ENCODE measurements around the gene ZNF454.

Gene ZNF454

DNA sequence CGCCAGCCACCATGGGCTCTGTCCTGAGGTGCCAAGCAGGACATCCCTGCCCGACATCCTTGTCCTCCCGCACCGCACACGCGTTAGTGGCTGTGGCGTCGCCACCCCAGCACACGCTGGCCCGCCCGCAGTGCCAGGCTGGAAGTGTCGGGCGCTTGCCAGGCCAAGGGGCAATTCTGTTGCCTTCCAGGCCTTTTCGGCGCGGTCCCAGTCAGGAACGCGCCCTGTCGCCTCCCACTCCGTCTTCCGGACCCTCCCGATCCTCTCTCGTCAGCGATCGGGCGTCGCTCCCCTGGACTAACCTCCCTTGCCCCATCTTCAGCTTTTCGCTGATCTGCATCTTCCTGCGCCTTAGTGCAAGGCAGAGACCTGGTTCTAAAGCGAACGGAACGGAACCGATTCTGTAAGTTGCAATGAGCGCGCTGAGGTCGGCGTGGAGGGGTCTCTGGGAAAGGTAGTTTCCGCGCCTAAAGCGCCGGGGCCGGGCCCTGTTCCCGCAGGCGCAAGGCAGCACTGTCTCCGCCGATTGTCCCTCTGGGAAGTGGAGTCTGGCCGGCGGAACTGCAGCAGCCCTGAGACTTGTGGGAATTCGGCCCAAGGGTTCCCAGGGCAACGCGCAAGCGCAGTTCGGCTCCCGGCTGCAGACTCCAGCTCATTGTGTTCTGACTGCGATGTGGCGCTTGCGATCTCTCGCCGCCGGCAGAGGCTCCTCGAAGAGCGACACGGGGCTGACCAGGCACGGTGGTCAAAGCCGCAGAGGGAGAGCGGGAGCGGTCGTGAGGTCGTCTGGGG is at the start of gene ZNF454:
TSS of gene ZNF454 (plus strand) at position 630 of the 792 bp plus-strand sequence. CDS start 1,594 bp downstream, outside the sequence.
- DNase-seq: no peak

DNA sequence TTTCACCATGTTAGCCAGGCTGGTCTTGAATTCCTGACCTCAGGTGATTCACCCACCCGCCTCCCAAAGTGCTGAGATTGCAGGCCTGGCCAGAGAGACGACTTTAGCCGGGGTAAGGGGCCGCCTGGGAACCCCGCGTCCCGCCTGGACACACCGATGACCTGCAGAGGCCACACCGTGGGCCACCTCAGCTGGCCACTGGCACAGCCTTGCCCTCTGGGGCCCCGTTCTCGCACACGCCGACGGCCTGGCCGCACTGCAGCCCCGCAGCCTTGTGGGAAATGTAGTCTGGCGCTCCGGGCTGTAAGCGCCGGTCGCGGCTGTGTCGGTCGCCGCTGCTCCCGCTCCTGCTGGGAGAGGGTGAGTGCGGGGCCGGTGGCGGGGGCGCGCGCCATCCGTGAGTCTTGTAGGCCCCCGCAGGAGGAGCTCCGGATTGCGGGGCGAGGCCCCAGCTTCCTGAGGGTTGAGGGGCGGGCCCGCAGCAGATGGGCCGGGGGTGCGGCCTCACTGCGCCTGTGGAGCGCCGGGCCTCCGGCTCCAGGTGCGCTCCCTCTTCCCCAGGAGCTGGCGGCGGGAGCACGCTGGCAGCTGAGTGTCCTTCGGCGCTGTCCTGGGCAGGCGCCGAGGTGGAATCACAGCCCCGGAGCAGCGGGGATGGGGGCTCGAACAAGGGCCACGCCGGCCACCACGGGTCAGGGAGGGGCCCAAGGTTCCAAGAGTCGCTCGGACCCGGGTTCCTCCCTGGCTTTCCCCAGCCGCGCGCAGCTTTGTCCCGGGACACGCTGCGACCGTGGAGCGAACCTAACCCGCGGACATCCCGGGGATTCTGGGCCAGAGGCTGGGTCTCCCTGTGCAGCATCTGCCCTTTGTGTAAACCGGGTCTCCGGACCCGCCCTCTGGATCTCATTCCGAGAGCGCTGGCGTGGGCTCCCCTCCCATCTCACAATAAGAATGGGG is 45.1 kb upstream of the ZNF454 start, which contains the start of gene ZFP2:
TSS of gene ZFP2 (plus strand) at position 299 of the 957 bp plus-strand sequence. CDS start 35,401 bp downstream, outside the sequence.
- DNase-seq: peak; percentile 5

DNA sequence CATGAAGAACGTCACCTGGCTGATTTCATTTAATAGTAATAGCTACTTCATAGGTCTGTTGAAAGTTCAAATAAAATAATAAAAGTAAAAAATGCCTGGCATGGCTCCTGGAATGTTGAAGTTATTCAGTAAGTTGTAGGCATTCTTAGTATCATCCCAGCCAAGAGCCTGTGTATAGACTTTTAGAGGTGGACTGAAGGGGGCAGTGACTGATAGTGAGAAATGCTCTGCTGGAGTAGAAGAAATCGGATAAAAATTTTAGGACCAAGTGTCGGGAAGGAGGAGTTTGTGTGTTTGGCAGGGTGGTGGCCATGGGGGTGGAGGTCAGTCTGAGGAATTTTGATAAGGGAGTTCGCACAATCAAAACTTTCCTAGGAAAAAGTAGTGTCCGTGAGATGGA is 41.7 kb upstream of the ZNF454 start:
- no peak for DNase-seq

DNA sequence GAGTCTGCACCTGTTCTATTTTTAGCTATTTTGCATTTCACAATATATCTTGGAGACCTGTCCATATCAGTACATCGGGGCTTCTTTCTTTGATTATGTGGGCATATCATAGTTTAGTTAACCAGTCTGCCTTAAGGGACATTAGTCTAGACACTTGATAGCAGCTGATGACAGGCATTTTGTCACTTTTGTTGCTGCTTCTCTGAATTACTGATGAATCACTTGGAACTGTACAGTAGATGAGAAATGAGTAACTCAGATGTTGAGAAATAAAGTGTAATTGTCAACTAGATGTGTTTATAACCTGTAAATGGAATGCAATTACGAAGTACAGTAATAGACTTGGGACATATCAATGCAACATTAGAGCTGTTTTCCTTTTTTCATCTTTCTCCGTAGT is 38.1 kb upstream of the ZNF454 start:
- DNase-seq: no peak

DNA sequence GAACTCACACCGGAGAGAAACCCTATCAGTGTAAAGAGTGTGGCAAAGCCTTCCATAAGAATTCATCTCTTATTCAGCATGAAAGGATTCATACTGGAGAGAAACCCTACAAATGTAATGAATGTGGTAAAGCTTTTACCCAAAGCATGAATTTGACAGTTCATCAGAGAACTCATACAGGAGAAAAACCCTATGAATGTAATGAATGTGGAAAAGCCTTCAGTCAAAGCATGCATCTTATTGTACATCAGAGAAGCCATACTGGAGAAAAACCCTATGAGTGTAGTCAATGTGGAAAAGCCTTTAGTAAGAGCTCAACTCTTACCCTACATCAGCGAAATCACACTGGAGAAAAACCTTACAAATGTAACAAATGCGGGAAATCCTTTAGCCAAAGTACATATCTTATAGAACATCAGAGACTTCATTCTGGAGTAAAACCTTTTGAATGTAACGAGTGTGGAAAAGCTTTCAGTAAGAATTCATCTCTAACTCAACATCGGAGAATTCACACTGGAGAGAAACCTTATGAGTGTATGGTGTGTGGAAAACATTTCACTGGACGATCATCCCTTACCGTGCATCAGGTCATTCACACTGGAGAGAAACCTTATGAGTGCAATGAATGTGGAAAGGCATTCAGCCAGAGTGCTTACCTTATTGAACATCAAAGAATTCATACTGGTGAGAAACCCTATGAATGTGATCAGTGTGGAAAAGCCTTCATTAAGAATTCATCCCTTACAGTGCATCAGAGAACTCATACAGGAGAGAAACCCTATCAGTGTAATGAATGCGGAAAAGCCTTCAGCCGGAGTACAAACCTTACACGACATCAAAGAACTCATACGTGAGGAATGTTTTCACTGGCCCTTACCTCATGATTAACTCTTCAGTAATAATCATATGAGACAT is 8.9 kb upstream of the ZNF454 start:
- no peak for DNase-seq

DNA sequence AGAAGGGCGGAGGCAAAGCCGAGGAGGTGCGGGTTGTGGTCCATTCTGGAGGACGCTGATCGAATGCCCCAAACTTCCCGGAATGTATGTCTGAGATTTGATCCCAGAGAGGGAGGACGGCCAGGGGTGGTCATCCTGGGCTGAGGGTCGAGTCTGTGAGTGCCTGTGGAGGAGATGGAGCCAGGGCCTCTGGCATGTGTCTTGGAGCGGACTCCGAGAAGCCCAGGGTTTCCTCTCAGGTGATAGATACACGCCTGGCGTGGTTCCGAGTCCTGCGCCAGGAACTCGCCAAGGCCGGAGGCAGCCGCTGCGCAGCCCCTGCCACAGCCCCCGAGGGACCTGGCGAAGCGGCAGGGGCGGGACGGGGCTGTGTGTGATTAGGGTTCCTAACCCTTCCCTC is 363 bp downstream of the ZNF454 start:
- DNase-seq: no peak

DNA sequence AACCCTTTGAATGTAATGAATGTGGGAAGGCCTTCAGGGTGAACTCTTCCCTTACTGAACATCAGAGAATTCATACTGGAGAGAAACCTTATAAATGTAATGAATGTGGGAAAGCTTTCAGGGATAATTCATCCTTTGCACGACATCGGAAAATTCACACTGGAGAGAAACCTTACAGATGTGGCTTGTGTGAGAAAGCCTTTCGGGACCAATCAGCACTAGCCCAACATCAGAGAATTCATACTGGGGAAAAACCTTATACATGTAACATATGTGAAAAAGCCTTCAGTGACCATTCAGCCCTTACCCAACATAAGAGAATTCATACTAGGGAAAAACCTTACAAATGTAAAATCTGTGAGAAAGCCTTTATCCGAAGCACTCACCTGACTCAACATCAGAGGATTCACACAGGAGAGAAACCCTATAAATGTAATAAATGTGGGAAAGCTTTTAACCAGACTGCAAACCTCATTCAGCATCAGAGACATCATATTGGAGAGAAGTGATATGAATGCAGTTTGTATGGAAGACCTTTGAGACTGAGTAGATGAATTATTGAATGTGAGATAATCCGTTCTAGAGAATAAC is 24.6 kb downstream of the ZNF454 start:
- no peak for DNase-seq

DNA sequence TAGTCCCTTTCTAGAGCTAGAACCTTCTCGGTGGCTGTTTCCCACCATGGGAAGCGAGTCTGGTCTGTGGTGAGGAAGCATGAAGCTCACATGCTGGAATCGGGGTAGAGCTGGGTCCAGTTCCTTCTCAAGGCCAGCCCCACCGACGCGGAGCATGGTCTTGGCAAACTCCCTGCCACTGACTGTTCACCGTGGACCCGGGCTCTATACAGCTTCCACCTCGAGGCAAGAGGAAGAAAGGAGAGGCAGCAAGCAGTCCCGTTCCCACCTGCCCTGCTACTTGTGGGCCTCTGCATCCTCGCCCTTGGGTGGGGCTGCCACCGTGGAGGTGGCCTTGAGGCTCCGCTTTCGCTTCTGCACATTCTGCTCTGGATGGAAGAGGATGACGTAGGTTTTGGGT is 40.4 kb downstream of the ZNF454 start:
- no peak for DNase-seq

DNA sequence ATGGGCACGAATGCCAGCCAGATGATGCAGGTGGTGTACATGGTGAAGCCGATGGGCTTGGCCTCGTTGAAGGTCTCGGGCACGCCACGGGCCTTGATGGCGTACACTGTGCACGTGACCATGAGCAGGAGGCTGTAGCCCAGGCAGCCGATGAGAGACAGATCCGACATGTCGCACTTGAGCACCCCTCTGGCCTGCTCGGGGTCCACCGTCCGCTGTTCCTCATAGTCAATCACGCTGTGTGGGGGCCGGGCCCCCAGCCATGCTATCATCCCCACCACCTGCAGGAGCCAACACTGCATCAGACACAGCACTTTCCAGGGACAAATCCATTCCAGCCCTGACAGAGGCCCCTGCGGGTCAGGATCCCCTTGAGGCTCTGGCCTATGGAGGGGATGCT is 41.9 kb downstream of the ZNF454 start:
- no peak for DNase-seq

DNA sequence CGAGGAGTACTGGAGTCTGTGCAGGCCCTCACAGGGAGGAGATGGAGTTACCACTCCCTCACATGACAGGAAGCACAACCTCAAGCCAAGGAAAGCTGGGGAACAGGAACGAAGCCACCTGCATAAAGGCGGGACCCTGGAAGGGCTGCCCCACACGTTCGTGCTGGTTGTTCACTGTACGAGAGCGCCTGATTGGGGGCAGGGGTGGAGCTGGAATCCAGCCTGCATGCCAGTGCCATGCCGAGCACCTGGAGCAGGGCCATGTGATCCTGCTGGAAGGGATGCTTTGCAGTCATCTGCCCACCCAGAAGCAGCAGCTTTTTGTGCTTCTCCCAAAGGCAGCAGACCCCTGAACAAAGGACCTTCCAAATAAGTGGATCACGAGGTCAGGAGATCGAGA is 42.7 kb downstream of the ZNF454 start:
- DNase-seq: no peak

DNA sequence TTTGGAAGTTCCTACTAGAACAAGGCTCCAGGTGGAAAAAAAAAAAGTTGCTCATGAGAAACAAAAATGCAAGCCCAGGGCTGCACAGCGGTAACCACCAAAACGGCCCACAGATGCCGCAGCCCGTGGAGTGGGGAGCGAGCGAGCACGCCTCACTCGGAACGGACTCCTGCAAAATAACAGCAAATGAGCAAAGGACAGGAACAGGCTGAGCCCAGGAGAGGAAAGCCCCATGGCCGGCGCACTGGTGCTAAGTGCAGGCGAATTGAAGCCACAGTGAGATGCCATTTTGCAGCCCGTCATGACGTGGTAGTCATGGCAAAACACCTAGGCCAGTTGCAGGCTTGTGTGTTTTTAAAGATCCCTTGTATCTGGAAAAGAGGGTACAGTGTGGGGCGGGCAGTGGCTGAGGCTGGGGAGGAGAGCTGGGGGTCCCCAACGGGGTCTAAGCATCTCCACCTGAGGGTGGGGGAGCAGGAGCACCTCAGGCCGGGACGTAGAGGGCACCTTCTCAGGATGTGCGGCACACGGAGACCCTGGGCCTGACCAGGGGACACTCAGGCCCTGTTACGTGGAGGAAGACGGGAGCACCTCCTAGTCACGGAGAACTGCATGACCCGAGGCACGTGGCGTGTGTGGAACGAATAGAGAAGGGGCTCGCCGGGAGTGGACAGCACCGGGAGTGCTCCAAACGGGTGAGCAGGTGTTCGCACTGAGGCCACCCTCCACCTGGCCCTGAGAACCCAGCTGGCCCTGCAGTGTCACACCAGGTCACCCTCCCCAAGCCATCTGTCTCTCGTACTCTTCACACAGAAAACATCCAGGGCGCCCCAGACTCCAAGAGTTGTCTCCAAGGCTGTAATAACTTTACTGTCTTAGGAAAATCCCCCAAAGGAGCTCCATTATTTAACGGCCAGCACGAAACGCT is 43.4 kb downstream of the ZNF454 start:
- no peak for DNase-seq

DNA sequence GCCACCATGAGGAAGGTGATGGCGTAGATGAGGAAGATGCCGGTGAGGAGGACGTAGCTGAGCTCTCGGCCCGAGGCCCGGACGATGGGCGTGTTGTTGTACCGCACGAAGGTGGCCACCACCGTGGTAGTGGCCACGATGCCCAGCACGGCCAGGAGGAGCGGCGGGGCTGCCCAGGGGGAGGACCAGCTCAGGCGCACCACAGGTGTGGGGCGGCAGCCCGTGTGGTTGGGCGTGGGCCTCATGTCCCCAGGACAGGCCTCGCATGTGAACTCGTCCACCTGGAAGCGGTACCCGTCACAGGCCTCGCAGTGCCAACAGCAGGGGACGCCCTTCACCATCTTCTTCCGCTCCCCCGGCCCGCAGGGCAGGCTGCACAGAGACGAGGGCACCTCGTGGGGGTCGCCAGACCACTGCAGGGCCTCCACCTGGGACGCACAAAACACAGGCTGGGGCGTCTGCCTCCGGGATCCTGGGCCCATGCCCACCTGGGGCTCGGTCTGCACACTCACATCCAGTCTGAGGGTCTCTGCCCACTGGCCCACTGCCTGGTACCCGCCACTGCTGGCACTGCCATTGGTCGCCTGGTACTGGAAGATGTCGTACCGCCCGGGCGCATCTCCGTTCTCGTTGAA is 45.4 kb downstream of the ZNF454 start:
- DNase-seq: no peak

DNA sequence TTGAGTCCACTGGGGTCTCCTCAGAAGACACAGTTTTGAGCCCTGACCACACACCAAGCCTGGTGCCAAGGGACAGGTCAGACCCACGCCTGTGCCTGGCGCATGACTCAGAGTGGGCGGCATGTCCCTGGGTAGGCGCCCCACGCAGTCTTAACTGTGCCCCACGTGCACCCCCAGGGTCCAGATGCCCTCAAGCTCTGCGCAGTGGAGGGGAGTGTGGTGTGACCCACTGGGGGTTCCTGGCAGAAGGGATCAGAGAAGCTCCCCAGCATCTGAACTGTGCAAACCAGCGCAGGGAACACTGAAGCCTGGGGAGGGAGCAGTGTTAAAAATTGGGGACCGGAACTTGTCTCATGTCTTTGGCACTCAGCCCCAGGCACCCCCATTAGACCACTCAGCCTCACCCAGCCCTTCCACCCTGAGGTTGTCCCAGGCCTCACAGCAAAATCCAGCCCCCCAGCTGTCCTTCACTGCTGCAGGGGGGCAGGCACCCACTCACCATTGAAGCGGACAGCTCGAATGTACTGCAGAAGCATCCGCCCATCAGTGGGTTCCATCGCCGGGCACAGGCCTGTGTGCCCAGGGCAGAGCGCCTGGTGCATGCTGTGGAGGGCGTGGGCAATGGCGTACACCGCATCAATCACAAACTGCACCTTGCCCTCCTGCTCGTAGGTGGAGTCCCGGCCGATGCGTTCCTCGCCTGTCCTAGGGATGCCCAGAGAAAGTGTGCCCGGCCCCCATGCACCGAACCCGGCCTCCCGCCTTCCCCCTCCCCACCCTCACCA is 47.6 kb downstream of the ZNF454 start:
- DNase-seq: no peak

DNA sequence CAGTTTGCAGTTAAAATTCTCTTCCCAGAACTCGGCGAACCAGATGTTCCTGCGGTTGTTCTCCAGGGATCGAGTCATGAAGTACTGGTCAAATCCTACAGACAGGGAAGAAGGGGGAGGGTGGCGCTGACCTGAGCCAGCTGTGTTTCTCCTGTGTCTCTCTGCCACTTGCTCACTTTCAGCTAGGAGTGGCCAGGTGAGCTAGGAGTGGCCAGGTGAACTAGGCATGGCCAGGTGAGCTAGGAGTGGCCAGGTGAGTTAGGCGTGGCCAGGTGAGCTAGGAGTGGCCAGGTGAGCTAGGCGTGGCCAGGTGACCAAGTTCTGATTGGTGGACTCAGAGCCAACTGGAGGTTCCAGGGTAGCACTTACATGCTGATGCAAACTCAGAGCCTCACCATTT is 48.3 kb downstream of the ZNF454 start:
- DNase-seq: no peak

DNA sequence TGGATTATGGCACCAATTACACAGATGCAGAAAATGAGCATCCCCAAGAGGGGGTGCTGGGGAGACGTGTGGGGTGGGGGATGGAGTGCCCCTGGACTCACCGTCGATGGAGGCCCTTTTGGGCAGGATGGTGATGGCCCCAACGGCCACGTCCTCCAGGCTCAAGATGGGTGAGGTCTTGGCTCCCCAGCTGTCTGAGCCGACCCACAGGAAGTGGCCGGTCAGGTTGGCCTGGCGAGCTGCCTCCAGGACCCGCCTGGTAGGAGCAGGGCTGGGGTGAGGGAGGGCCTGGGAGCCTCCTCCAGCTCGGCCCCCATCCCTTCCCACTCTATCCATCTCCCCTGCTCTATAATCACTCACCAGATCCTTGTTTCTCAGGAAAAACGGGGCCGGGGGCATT is 49.5 kb downstream of the ZNF454 start:
- DNase-seq: no peak

DNA sequence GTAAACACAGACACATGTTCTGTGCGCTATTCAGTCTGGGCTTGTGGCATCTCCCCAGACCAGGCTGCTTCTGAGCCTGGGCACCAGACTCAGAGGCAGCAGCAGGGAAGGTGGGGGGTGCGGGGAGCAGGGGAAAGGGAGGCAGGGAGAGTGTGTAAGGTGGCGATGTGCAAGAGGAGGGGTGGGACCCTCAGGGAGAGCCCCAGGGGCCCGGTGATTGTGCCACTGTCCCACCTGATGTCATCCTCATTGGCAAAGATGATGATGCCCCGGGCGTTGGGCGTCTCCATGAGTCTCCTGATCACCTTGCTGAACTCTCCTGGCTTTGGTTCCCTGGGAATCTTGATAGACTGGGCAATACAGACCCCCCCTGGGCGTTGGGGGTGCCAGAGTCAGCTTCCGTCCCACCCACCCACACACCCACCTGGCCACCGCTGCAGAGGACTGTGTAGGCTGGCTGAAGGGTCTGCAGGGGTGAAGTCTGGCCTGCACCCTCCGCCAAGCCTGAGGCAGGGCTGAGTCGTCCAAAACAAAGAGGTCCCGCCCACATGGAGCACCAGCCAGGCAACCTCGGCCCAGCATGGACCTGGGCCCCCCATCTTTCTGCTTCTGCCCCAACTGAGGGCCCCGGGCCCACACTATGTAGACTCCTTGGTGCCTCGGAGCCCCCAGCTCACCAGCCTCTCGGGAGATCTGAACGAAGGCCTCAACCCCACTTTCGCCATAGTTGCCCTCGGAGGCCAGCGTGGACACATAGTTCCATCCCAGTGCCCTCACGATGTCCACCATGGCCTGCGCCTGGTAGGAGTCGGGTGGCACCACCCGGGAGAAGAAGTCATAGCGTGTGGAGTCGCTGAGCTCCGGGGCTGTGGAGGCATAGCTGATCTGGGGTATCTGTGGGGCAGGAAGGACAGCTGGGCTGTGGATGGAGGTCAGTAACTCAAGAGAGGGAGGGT is 50.5 kb downstream of the ZNF454 start:
- DNase-seq: no peak

DNA sequence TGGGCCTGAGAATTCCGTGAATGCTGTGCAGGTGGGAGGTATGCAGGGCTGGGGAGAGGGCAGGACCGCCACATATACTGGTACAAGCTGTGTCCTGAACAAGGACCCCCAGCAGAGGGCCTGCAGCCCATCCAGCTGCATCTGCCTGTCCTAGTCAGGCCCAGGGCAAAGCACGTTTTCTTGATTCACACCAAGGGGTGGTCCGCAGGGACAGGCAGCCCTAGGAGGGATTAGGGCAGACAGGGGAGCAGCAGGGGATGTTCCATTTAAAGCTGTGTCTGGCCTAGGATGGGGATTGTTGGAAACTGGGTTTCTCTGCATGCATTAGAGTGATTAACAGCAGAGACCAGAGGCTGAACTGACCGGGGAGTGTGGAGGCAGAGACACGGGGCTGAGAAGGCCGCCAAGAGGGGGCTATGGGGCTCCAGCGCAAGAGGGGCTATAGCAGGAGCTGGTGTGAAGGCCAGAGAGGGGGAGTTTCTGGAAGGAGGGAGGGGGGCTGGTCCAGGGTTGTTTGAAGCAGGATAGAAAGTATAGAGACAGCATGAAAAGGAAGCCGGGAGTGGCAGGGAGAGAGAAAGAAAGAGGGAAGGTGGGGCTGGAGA is 51.4 kb downstream of the ZNF454 start:
- DNase-seq: no peak

DNA sequence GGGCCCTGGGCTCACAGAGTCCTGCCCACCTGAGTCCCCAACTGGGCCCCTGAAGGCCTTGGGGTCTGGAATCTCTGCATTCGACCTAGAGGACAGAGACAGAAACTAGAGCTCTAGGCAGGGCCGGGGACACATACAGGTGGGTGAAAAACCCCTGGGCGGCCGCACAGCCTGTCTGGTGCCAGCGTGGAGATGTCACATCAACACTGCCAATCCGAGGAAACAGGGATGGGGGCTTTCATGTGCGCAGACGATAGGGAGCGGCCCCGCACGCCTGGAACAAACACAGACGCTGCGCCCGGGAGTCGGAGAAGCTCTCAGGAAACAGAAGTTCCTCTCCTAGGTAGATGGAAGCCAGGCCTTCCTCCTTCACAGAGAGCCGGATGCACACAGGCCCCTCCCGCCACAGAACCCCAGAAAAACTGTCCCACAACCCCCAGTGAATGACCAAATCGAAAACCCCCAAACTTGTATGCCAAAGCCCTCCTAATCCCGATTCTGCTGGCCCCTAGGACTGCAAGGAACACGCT is 52.3 kb downstream of the ZNF454 start:
- DNase-seq: no peak
